ENCODE results near the gene NAXE. TPM values are rescaled to one million over a fixed set of nuclear protein-coding genes. Genes with fewer than 3 reads are reported as not detected.

NAXE gene
- total RNA-seq, result 102 TPM
- long read RNA-seq, transcript NAXE-203 (6 exons, 1,125 nt), result major isoform, 160 of 186 reads
- long read RNA-seq, partial matches to known transcripts, result 3 of 186 reads
- long read RNA-seq, other reads (novel, unspliced or antisense), result 22 of 186 reads

- intact Hi-C loops (cut with micrococcal nuclease), result no loop called here
- H3K27me3 ChIP-seq (ENCODE audit: low read depth), result no peaks in the 10 kb centered on the region
- TF ChIP-seq, protein P1, sequence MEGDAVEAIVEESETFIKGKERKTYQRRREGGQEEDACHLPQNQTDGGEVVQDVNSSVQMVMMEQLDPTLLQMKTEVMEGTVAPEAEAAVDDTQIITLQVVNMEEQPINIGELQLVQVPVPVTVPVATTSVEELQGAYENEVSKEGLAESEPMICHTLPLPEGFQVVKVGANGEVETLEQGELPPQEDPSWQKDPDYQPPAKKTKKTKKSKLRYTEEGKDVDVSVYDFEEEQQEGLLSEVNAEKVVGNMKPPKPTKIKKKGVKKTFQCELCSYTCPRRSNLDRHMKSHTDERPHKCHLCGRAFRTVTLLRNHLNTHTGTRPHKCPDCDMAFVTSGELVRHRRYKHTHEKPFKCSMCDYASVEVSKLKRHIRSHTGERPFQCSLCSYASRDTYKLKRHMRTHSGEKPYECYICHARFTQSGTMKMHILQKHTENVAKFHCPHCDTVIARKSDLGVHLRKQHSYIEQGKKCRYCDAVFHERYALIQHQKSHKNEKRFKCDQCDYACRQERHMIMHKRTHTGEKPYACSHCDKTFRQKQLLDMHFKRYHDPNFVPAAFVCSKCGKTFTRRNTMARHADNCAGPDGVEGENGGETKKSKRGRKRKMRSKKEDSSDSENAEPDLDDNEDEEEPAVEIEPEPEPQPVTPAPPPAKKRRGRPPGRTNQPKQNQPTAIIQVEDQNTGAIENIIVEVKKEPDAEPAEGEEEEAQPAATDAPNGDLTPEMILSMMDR (IDR thresholded peaks at IDR 0.05; ENCODE audit: borderline replicate concordance), result no peak
- peaks cover 37% of the 10 kb centered on the region for H3K36me3 ChIP-seq
- DNase-seq, result peak; percentile 74
- H3K9me3 ChIP-seq (replicated peaks), result no peaks in the 10 kb centered on the region
- peak within 1 kb of the TSS; percentile 91 for H3K27ac ChIP-seq (replicated peaks)
- H3K4me1 ChIP-seq, result peaks cover 21% of the 10 kb centered on the region
- H3K4me3 ChIP-seq, result peak within 1 kb of the TSS; percentile 90
These were observed at the start of gene NAXE for GRCh38 chr1:156591432-156592157. NAXE (plus strand) TSS chr1:156591776; CDS start chr1:156591805, 29 bp downstream.

GRCh38 chr1:156543066-156543465 lies 48.5 kb upstream of the NAXE start:
- no peak overlapping the region for H3K27ac ChIP-seq (replicated peaks)
- TF ChIP-seq, protein P1 (IDR thresholded peaks at IDR 0.05; ENCODE audit: borderline replicate concordance), result no peak
- no peaks in the 10 kb centered on the region for H3K9me3 ChIP-seq (replicated peaks)
- H3K4me1 ChIP-seq, result peaks cover 2% of the 10 kb centered on the region
- H3K27me3 ChIP-seq (ENCODE audit: low read depth), result no peaks in the 10 kb centered on the region
- intact Hi-C loops (cut with micrococcal nuclease), result no loop called here
- no peak for DNase-seq
- no peaks in the 10 kb centered on the region for H3K36me3 ChIP-seq
- no peak overlapping the region for H3K4me3 ChIP-seq

DNA sequence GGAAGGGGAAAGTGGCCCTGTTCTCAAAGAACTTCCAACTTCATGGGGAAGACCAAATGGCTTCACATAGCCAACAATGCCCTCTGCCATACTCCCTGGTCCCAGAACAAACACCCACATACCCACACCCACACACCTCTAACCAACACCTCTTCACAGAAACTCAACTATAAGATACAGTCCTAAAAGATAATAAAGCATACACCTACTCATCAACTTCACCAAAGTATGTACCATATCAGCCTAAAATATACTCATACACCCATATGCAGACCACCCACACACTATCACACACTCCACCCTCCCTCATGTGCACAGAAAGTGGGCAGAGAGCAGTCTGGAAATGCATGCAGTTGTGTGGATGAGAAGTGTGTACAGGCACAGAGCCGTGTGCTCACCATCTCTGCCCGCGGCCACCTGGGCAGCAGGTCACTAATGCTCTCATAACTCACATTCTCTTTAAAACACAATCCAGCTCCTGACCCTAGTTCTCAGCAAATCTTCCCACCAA lies 46.9 kb upstream of the NAXE start:
- no peak for DNase-seq
- Histone ChIP-seq H3K9me3 (replicated peaks) (no peaks in the 10 kb centered on the region), H3K4me3 (no peak overlapping the region), H3K4me1 (peaks cover 4% of the 10 kb centered on the region), H3K27ac (replicated peaks) (no peak overlapping the region), H3K36me3 (no peaks in the 10 kb centered on the region), H3K27me3 (ENCODE audit: low read depth) (no peaks in the 10 kb centered on the region)
- intact Hi-C loops (cut with micrococcal nuclease), result no loop called here
- TF ChIP-seq, protein P1 (IDR thresholded peaks at IDR 0.05; ENCODE audit: borderline replicate concordance), result no peak

GRCh38 chr1:156546267-156546666 lies 45.3 kb upstream of the NAXE start:
- H3K27ac ChIP-seq (replicated peaks), result no peak overlapping the region
- H3K27me3 ChIP-seq (ENCODE audit: low read depth), result no peaks in the 10 kb centered on the region
- no peak for DNase-seq
- H3K4me1 ChIP-seq, result peaks cover 14% of the 10 kb centered on the region
- H3K9me3 ChIP-seq (replicated peaks), result no peaks in the 10 kb centered on the region
- no peak overlapping the region for H3K4me3 ChIP-seq
- no peaks in the 10 kb centered on the region for H3K36me3 ChIP-seq
- TF ChIP-seq, protein P1 (IDR thresholded peaks at IDR 0.05; ENCODE audit: borderline replicate concordance), result no peak
- intact Hi-C loops (cut with micrococcal nuclease), result no loop called here

GRCh38 chr1:156547434-156547833 lies 44.1 kb upstream of the NAXE start:
- Histone ChIP-seq H3K9me3 (replicated peaks) (no peaks in the 10 kb centered on the region), H3K4me3 (no peak overlapping the region), H3K27me3 (ENCODE audit: low read depth) (no peaks in the 10 kb centered on the region), H3K36me3 (no peaks in the 10 kb centered on the region), H3K27ac (replicated peaks) (no peak overlapping the region), H3K4me1 (peaks cover 14% of the 10 kb centered on the region)
- intact Hi-C loops (cut with micrococcal nuclease), result no loop called here
- TF ChIP-seq, protein P1 (IDR thresholded peaks at IDR 0.05; ENCODE audit: borderline replicate concordance), result no peak
- no peak for DNase-seq

All from left ventricle myocardium inferior (tissue), 1 donor.